ENCODE results near the gene GALNT14.

Gene GALNT14

GRCh38 chr2:30871440-30871839 lies 266.8 kb downstream of the GALNT14 start:
- DNase-seq: no peak
- peaks cover 14% of the 10 kb centered on the region for H3K27me3 ChIP-seq (ENCODE audit: insufficient read depth, low read depth, severe bottlenecking)
- H3K27ac ChIP-seq: no peak overlapping the region
- no peak for TF ChIP-seq CTCF (IDR thresholded peaks at IDR 0.05; ENCODE audit: low read depth, low read length)
- H3K9me3 ChIP-seq (ENCODE audit: severe bottlenecking): no peaks in the 10 kb centered on the region
- no peaks in the 10 kb centered on the region for H3K36me3 ChIP-seq
- no peak overlapping the region for H3K4me3 ChIP-seq (ENCODE audit: low read depth, low read length)

- no peaks in the 10 kb centered on the region for H3K9me3 ChIP-seq (ENCODE audit: severe bottlenecking)
- no peak overlapping the region for H3K27ac ChIP-seq
- no peak for TF ChIP-seq CTCF (IDR thresholded peaks at IDR 0.05; ENCODE audit: low read depth, low read length)
- H3K4me3 ChIP-seq (ENCODE audit: low read depth, low read length): no peak overlapping the region
- H3K36me3 ChIP-seq: no peaks in the 10 kb centered on the region
- H3K27me3 ChIP-seq (ENCODE audit: insufficient read depth, low read depth, severe bottlenecking): peaks cover 14% of the 10 kb centered on the region
- no peak for DNase-seq
Observed at GRCh38 chr2:30869988-30870387, 268.3 kb downstream of the GALNT14 start.

GRCh38 chr2:30867385-30867784 lies 270.9 kb downstream of the GALNT14 start:
- Histone ChIP-seq H3K36me3 (no peaks in the 10 kb centered on the region), H3K27ac (no peak overlapping the region), H3K4me3 (ENCODE audit: low read depth, low read length) (no peak overlapping the region), H3K27me3 (ENCODE audit: insufficient read depth, low read depth, severe bottlenecking) (peaks cover 10% of the 10 kb centered on the region), H3K9me3 (ENCODE audit: severe bottlenecking) (no peaks in the 10 kb centered on the region)
- no peak for TF ChIP-seq CTCF (IDR thresholded peaks at IDR 0.05; ENCODE audit: low read depth, low read length)
- no peak for DNase-seq

- no peak overlapping the region for H3K4me3 ChIP-seq (ENCODE audit: low read depth, low read length)
- H3K9me3 ChIP-seq (ENCODE audit: severe bottlenecking): no peaks in the 10 kb centered on the region
- DNase-seq: no peak
- H3K36me3 ChIP-seq: no peaks in the 10 kb centered on the region
- peaks cover 10% of the 10 kb centered on the region for H3K27me3 ChIP-seq (ENCODE audit: insufficient read depth, low read depth, severe bottlenecking)
- TF ChIP-seq CTCF (IDR thresholded peaks at IDR 0.05; ENCODE audit: low read depth, low read length): no peak
- H3K27ac ChIP-seq: no peak overlapping the region
Observed at GRCh38 chr2:30866974-30867373, 271.3 kb downstream of the GALNT14 start.

GRCh38 chr2:30865892-30866681 lies 272.2 kb downstream of the GALNT14 start:
- TF ChIP-seq CTCF (IDR thresholded peaks at IDR 0.05; ENCODE audit: low read depth, low read length): no peak
- H3K9me3 ChIP-seq (ENCODE audit: severe bottlenecking): no peaks in the 10 kb centered on the region
- no peak overlapping the region for H3K4me3 ChIP-seq (ENCODE audit: low read depth, low read length)
- DNase-seq: no peak
- H3K27ac ChIP-seq: no peak overlapping the region
- no peaks in the 10 kb centered on the region for H3K36me3 ChIP-seq
- H3K27me3 ChIP-seq (ENCODE audit: insufficient read depth, low read depth, severe bottlenecking): peaks cover 10% of the 10 kb centered on the region

- no peaks in the 10 kb centered on the region for H3K9me3 ChIP-seq (ENCODE audit: severe bottlenecking)
- H3K36me3 ChIP-seq: no peaks in the 10 kb centered on the region
- no peak for TF ChIP-seq CTCF (IDR thresholded peaks at IDR 0.05; ENCODE audit: low read depth, low read length)
- no peak overlapping the region for H3K4me3 ChIP-seq (ENCODE audit: low read depth, low read length)
- no peak overlapping the region for H3K27ac ChIP-seq
- DNase-seq: no peak
- H3K27me3 ChIP-seq (ENCODE audit: insufficient read depth, low read depth, severe bottlenecking): peaks cover 2% of the 10 kb centered on the region
Observed at GRCh38 chr2:30865243-30865642, 273.0 kb downstream of the GALNT14 start.
